SK-N-SH (cell line): ENCODE data around the gene ZNF775. TPM values are rescaled to one million over a fixed set of nuclear protein-coding genes. Genes with fewer than 3 reads are reported as not detected.

ENCODE experiments used
- CTCF ChIA-PET: fragments of 300-600, 350-600 bp; formaldehyde crosslinking; extraction: SDS; loops from one replicate; lab custom pipeline; 2021; lab: Yijun Ruan, JAX
- POLR2A ChIA-PET: fragments of 350-600 bp; sonication (Branson Sonifier 250); formaldehyde crosslinking; extraction: SDS; loops from one replicate; lab custom pipeline; 2020; ENCODE audit warnings: antibody characterized with exemption, inconsistent platforms; lab: Yijun Ruan, JAX
- DNase-seq: peaks from one replicate; pipeline ENCODE4 v3.0.0; 2012
- H2AFZ ChIP-seq: fragments of 200-600 bp; sonication (generic); 2 replicates; pipeline ENCODE4 v1.8.1; 2016; ENCODE audit warnings: antibody characterized with exemption, mild to moderate bottlenecking, low read depth
- H3F3A ChIP-seq: fragments of 200-600 bp; sonication (generic); replicated peaks from 2 replicates; pipeline ENCODE3; 2016; ENCODE audit warnings: antibody characterized with exemption, mild to moderate bottlenecking; ENCODE audit not compliant: insufficient read depth
- H3K27ac ChIP-seq, 2 experiments: fragments of 200-500 bp in 1 of 2; fragments of 200-600 bp in 1 of 2; sonication (Bioruptor generic) in 1 of 2; sonication (generic), shearing (Covaris generic) in 1 of 2; 2 replicates each; pipeline versions ENCODE4 v1.5.1 to v1.6.1; 2014 to 2016; ENCODE audit warnings: low read depth in 2 of 2, inconsistent platforms in 1 of 2, low read length in 1 of 2, mild to moderate bottlenecking in 1 of 2, mixed read lengths in 1 of 2
- H3K27me3 ChIP-seq: fragments of 200-600 bp; sonication (generic), shearing (Covaris generic); 2 replicates; pipeline ENCODE4 v1.6.1; 2016; ENCODE audit warnings: mixed run types; ENCODE audit not compliant: insufficient read depth
- H3K36me3 ChIP-seq, 2 experiments: fragments of 200-500 bp in 1 of 2; fragments of 200-600 bp in 1 of 2; sonication (Bioruptor generic) in 1 of 2; sonication (generic) in 1 of 2; replicated peaks in 1 of 2; 2 replicates each; pipeline versions ENCODE3 to v1.5.1; 2014 to 2016; ENCODE audit warnings: low read length in 1 of 2, mild to moderate bottlenecking in 1 of 2; ENCODE audit not compliant: insufficient read depth in 2 of 2, control insufficient read depth in 1 of 2
- H3K4me1 ChIP-seq, 2 experiments: fragments of 200-500 bp in 1 of 2; fragments of 200-600 bp in 1 of 2; sonication (Bioruptor generic) in 1 of 2; sonication (generic), shearing (Covaris generic) in 1 of 2; 2 replicates each; pipeline versions ENCODE4 v1.5.1 to v1.6.1; 2014 to 2016; ENCODE audit warnings: low read depth in 1 of 2, low read length in 1 of 2, mixed run types in 1 of 2; ENCODE audit not compliant: insufficient read depth in 2 of 2, control insufficient read depth in 1 of 2
- H3K4me2 ChIP-seq: fragments of 200-600 bp; sonication (generic), shearing (Covaris generic); 2 replicates; pipeline ENCODE4 v1.6.1; 2017; ENCODE audit warnings: mixed run types
- H3K4me3 ChIP-seq, 2 experiments: fragments of 200-500 bp in 1 of 2; fragments of 200-600 bp in 1 of 2; sonication (Bioruptor generic) in 1 of 2; sonication (generic), shearing (Covaris generic) in 1 of 2; 2 replicates each; pipeline versions ENCODE4 v1.5.1 to v1.8.1; 2014 to 2016; ENCODE audit warnings: low read depth in 2 of 2, inconsistent platforms in 1 of 2, low read length in 1 of 2, mild to moderate bottlenecking in 1 of 2, mixed read lengths in 1 of 2, moderate library complexity in 1 of 2
- H3K79me2 ChIP-seq: fragments of 200-600 bp; sonication (generic); 2 replicates; pipeline ENCODE4 v1.8.1; 2017; ENCODE audit warnings: mild to moderate bottlenecking; ENCODE audit not compliant: insufficient read depth
- H3K9ac ChIP-seq: fragments of 200-600 bp; sonication (generic); 2 replicates; pipeline ENCODE4 v1.6.1; 2017; ENCODE audit warnings: mixed run types
- H3K9me2 ChIP-seq: fragments of 200-600 bp; sonication (generic); 2 replicates; pipeline ENCODE4 v1.6.1; 2017; ENCODE audit warnings: mixed run types
- H3K9me3 ChIP-seq: fragments of 200-600 bp; sonication (generic); 2 replicates; pipeline ENCODE4 v1.6.1; 2017; ENCODE audit warnings: mixed run types, mild to moderate bottlenecking, moderate library complexity
- H4K20me1 ChIP-seq: fragments of 200-600 bp; sonication (generic); 2 replicates; pipeline ENCODE4 v1.6.1; 2017; ENCODE audit warnings: mild to moderate bottlenecking, mixed run types; ENCODE audit not compliant: insufficient read depth
- CHD2 ChIP-seq: fragments of 150-350 bp; IDR thresholded peaks from 2 replicates; pipeline ENCODE4 v1.6.1; 2018; ENCODE audit warnings: low read length; ENCODE audit not compliant: partially characterized antibody
- EP300 ChIP-seq, 2 experiments: IDR thresholded peaks; 2 replicates each; pipeline versions ENCODE4 v1.4.0 to v1.6.1; 2012; ENCODE audit warnings: borderline replicate concordance in 1 of 2, low read depth in 1 of 2, low read length in 1 of 2
- FOSL2 ChIP-seq: IDR thresholded peaks from 2 replicates; pipeline ENCODE4 v1.4.0; 2012; ENCODE audit warnings: low read depth, mild to moderate bottlenecking, moderate library complexity, borderline replicate concordance
- FOXJ3 ChIP-seq: sonication (generic); formaldehyde crosslinking; IDR thresholded peaks from 2 replicates; pipeline ENCODE4 v1.5.1; 2020; ENCODE audit warnings: mild to moderate bottlenecking, missing genetic modification reagents
- FOXM1 ChIP-seq: IDR thresholded peaks from 2 replicates; pipeline ENCODE4 v1.4.0; 2012; ENCODE audit warnings: low read depth, mild to moderate bottlenecking
- GATA2 ChIP-seq: sonication (generic); formaldehyde crosslinking; IDR thresholded peaks from 2 replicates; pipeline ENCODE4 v1.5.0; 2020; ENCODE audit warnings: mild to moderate bottlenecking, missing genetic modification reagents
- MXI1 ChIP-seq: IDR thresholded peaks from 2 replicates; pipeline ENCODE4 v1.6.1; 2012; ENCODE audit warnings: mild to moderate bottlenecking, low read depth, low read length, improper control_type of control experiment
- POLR2AphosphoS5 ChIP-seq: IDR thresholded peaks from 2 replicates; pipeline ENCODE4 v1.6.1; 2012; ENCODE audit warnings: low read depth, low read length
- RFX5 ChIP-seq: IDR thresholded peaks from 2 replicates; pipeline ENCODE4 v1.6.1; 2012; ENCODE audit warnings: mild to moderate bottlenecking, improper control_type of control experiment, low read length
- RXRA ChIP-seq: IDR thresholded peaks from 2 replicates; pipeline ENCODE4 v1.4.0; 2012; ENCODE audit warnings: low read depth, mild to moderate bottlenecking, borderline replicate concordance
- SMC3 ChIP-seq: IDR thresholded peaks from 2 replicates; pipeline ENCODE4 v1.6.1; 2012; ENCODE audit warnings: low read depth, low read length, improper control_type of control experiment
- TCF12 ChIP-seq: IDR thresholded peaks from 2 replicates; pipeline ENCODE4 v1.4.0; 2012
- USF1 ChIP-seq: IDR thresholded peaks from 2 replicates; pipeline ENCODE4 v1.4.0; 2012; ENCODE audit warnings: low read depth, borderline replicate concordance
- USF2 ChIP-seq: fragments of 150-350 bp; IDR thresholded peaks from 2 replicates; pipeline ENCODE4 v1.6.1; 2017; ENCODE audit warnings: antibody characterized with exemption, low read length, low read depth, borderline replicate concordance
- WGBS: methylation state at CpG from one replicate; pipeline ENCODE4 v1.1.6; 2017; ENCODE audit warnings: low lambda C conversion rate; 5-methylcytosine and 5-hydroxymethylcytosine counted together
- polyA plus RNA-seq, 3 experiments: library from polyadenylated mRNA; depleted of rRNA; stranded (reverse); fragments of >200 nt; gene quantifications; 2 replicates each; pipeline ENCODE4 v1.2.3, GENCODE V29; 2012
- TF ChIP-seq, protein P1 (sequence below): IDR thresholded peaks from 2 replicates; pipeline ENCODE4 v1.6.1; 2012; ENCODE audit warnings: mild to moderate bottlenecking, low read depth, low read length, moderate library complexity
- TF ChIP-seq, protein P2 (sequence below): IDR thresholded peaks from 2 replicates; pipeline ENCODE4; 2012
- TF ChIP-seq, protein P3 (sequence below): IDR thresholded peaks from 2 replicates; pipeline ENCODE4 v1.4.0; 2012; ENCODE audit warnings: low read depth, borderline replicate concordance

Gene ZNF775
- polyA plus RNA-seq, 1 of the 3 experiments (the other 2 are of a cell fraction), result 5.0 TPM

GRCh38 chr7:150361807-150362621 is 17.1 kb upstream of the ZNF775 start:
- no peak for DNase-seq
- Histone ChIP-seq H3K4me1 (peaks cover 0 to 14% of the 10 kb centered on the region in 2 experiments; a peak in 3 of 4 replicates), H3K27ac (no peak overlapping the region), H2AFZ (no peak overlapping the region), H3K9me2 (no peaks in the 10 kb centered on the region), H3K4me3 (no peak overlapping the region), H3F3A (peaks cover under 1% of the 10 kb centered on the region), H4K20me1 (no peaks in the 10 kb centered on the region), H3K27me3 (no peaks in the 10 kb centered on the region), H3K9ac (no peak overlapping the region), H3K36me3 (no peaks in the 10 kb centered on the region), H3K9me3 (no peaks in the 10 kb centered on the region), H3K4me2 (no peak overlapping the region), H3K79me2 (no peaks in the 10 kb centered on the region)
- WGBS, result 85% methylated on average over 18 of the region's 18 CpGs
- TF ChIP-seq EP300 (IDR thresholded peaks at IDR 0.05; ENCODE audit: borderline replicate concordance in 1 of 2, low read depth in 1 of 2, low read length in 1 of 2), result no peak
- CTCF ChIA-PET, result interaction anchor here (0.6 to 1.5 kb wide), 5 partner anchors 8 to 87 kb away, joined by 3 to 8 read pairs (median 3); a partner anchor contains a TSS
- POLR2A ChIA-PET, result no interaction called here

DNA sequence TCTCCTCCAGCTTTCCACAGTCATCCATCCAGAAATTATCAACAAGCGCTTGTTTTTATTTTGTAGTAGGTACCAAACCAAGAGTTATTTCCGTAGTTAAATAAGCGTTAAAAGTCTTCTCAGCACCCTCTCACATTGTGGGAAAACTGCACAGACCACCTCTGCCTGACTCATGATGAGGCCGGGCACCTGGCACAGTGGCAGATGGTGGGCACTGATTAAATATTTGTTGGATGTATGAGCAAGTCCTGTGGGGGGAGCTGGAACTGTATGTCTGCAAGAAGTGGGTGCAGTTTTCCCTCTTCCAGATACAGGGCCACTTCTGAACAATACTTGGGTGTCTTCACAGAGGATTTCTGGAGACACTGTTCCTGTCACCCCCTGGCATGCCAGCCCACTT is 15.8 kb upstream of the ZNF775 start:
- no peaks in the 10 kb centered on the region for H3K79me2 ChIP-seq
- H3K4me1 ChIP-seq, result peaks cover 8 to 14% of the 10 kb centered on the region in 2 experiments
- no peaks in the 10 kb centered on the region for H3K36me3 ChIP-seq
- peaks cover 10% of the 10 kb centered on the region for H3F3A ChIP-seq
- H3K9me3 ChIP-seq, result no peaks in the 10 kb centered on the region
- H3K27ac ChIP-seq, result no peak overlapping the region
- no peak overlapping the region for H3K9ac ChIP-seq
- H3K27me3 ChIP-seq, result no peaks in the 10 kb centered on the region
- WGBS, result 77% methylated on average over 4 of the region's 4 CpGs
- no peaks in the 10 kb centered on the region for H3K9me2 ChIP-seq
- DNase-seq, result no peak
- POLR2A ChIA-PET, result no interaction called here
- no peak overlapping the region for H3K4me2 ChIP-seq
- H2AFZ ChIP-seq, result no peak overlapping the region
- no peak overlapping the region for H3K4me3 ChIP-seq
- CTCF ChIA-PET, result interaction anchor here (0.8 to 1.5 kb wide), 5 partner anchors 10 to 655 kb away, joined by 3 to 8 read pairs (median 4); no protein-coding TSS in a partner anchor
- H4K20me1 ChIP-seq, result no peaks in the 10 kb centered on the region
- no peak for TF ChIP-seq FOXM1
- TF ChIP-seq RFX5, result no peak
- no peak for TF ChIP-seq USF2
- TF ChIP-seq USF1, result no peak
- TF ChIP-seq, protein P1, sequence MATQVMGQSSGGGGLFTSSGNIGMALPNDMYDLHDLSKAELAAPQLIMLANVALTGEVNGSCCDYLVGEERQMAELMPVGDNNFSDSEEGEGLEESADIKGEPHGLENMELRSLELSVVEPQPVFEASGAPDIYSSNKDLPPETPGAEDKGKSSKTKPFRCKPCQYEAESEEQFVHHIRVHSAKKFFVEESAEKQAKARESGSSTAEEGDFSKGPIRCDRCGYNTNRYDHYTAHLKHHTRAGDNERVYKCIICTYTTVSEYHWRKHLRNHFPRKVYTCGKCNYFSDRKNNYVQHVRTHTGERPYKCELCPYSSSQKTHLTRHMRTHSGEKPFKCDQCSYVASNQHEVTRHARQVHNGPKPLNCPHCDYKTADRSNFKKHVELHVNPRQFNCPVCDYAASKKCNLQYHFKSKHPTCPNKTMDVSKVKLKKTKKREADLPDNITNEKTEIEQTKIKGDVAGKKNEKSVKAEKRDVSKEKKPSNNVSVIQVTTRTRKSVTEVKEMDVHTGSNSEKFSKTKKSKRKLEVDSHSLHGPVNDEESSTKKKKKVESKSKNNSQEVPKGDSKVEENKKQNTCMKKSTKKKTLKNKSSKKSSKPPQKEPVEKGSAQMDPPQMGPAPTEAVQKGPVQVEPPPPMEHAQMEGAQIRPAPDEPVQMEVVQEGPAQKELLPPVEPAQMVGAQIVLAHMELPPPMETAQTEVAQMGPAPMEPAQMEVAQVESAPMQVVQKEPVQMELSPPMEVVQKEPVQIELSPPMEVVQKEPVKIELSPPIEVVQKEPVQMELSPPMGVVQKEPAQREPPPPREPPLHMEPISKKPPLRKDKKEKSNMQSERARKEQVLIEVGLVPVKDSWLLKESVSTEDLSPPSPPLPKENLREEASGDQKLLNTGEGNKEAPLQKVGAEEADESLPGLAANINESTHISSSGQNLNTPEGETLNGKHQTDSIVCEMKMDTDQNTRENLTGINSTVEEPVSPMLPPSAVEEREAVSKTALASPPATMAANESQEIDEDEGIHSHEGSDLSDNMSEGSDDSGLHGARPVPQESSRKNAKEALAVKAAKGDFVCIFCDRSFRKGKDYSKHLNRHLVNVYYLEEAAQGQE, result no peak
- TF ChIP-seq GATA2 (CRISPR knock-in tag), result no peak
- TF ChIP-seq, protein P2, sequence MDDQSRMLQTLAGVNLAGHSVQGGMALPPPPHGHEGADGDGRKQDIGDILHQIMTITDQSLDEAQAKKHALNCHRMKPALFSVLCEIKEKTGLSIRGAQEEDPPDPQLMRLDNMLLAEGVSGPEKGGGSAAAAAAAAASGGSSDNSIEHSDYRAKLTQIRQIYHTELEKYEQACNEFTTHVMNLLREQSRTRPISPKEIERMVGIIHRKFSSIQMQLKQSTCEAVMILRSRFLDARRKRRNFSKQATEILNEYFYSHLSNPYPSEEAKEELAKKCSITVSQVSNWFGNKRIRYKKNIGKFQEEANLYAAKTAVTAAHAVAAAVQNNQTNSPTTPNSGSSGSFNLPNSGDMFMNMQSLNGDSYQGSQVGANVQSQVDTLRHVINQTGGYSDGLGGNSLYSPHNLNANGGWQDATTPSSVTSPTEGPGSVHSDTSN, result 0 out of 2 replicates have a peak, but pooled peaks have one; percentile 14
- no peak for TF ChIP-seq MXI1
- TF ChIP-seq FOSL2, result peak; percentile 64
- TF ChIP-seq, protein P3, sequence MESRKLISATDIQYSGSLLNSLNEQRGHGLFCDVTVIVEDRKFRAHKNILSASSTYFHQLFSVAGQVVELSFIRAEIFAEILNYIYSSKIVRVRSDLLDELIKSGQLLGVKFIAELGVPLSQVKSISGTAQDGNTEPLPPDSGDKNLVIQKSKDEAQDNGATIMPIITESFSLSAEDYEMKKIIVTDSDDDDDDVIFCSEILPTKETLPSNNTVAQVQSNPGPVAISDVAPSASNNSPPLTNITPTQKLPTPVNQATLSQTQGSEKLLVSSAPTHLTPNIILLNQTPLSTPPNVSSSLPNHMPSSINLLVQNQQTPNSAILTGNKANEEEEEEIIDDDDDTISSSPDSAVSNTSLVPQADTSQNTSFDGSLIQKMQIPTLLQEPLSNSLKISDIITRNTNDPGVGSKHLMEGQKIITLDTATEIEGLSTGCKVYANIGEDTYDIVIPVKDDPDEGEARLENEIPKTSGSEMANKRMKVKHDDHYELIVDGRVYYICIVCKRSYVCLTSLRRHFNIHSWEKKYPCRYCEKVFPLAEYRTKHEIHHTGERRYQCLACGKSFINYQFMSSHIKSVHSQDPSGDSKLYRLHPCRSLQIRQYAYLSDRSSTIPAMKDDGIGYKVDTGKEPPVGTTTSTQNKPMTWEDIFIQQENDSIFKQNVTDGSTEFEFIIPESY, result no peak
- no peak for TF ChIP-seq SMC3
- no peak for TF ChIP-seq FOXJ3 (CRISPR knock-in tag)
- TF ChIP-seq TCF12, result peak; percentile 83
- no peak for TF ChIP-seq POLR2AphosphoS5
- no peak; a peak in 1 of 4 replicates for TF ChIP-seq EP300 (IDR thresholded peaks at IDR 0.05; ENCODE audit: borderline replicate concordance in 1 of 2, low read depth in 1 of 2, low read length in 1 of 2)
- TF ChIP-seq RXRA, result no peak
- TF ChIP-seq CHD2, result no peak
